HCT116 (cell line): ENCODE results near the gene NUCB1. TPM values are rescaled to one million over a fixed set of nuclear protein-coding genes. Genes with fewer than 3 reads are reported as not detected.

Experiments used
- ATAC-seq: fragments of 200-7000 bp; cut with Tn5 transposase; 2 replicates; pipeline ENCODE4 v1.9.1; 2020; ENCODE audit warnings: mild to moderate bottlenecking, moderate library complexity
- BruUV-seq: library from RNA; stranded (reverse); fragments of 400-500 nt; replicated peaks from 2 replicates; lab custom pipeline; 2021; lab: Mats Ljungman, UMichigan
- CTCF ChIA-PET: fragments of 300-600 bp; sonication (Branson Sonifier 250); formaldehyde crosslinking; loops from one replicate; lab custom pipeline; 2021; ENCODE audit warnings: antibody characterized with exemption; lab: Charles Lee
- POLR2A ChIA-PET: fragments of 300-600, 350-600 bp; sonication (Branson Sonifier 250); formaldehyde crosslinking; loops from one replicate; lab custom pipeline; 2021; ENCODE audit warnings: antibody characterized with exemption; lab: Charles Lee
- RAD21 ChIA-PET, 2 experiments: fragments of 300-600 bp; sonication (Branson Sonifier 250); formaldehyde crosslinking; loops; one replicate each; lab custom pipeline; 2023; ENCODE audit warnings: low total read pairs in 2 of 2; ENCODE audit not compliant: uncharacterized antibody in 2 of 2, unreplicated experiment in 2 of 2, low non-redundant PET in 1 of 2; lab: Charles Lee
- DNase-seq: peaks from one replicate; pipeline ENCODE4 v3.0.0-alpha.2; 2010; ENCODE audit warnings: low read depth, low spot score
- H2AFZ ChIP-seq: fragments of 200-600 bp; shearing (Covaris generic), sonication (generic); 2 replicates; pipeline ENCODE4 v1.6.1; 2017; ENCODE audit warnings: low read depth, mixed run types, mixed read lengths, antibody characterized with exemption, low read length; ENCODE audit not compliant: poor library complexity, severe bottlenecking
- H3K27ac ChIP-seq: 2 replicates; pipeline ENCODE4 v1.5.1; 2012; ENCODE audit warnings: low read depth, low read length
- H3K27me3 ChIP-seq: fragments of 200-600 bp; sonication (generic); 2 replicates; pipeline ENCODE4 v1.6.1; 2016; ENCODE audit warnings: mixed run types, low read length, mixed read lengths; ENCODE audit not compliant: insufficient read depth
- H3K36me3 ChIP-seq, 2 experiments: fragments of 200-500 bp in 1 of 2; fragments of 200-600 bp in 1 of 2; sonication (Bioruptor generic) in 1 of 2; sonication (generic) in 1 of 2; 2 replicates each; pipeline versions ENCODE4 v1.5.1 to v1.6.1; 2014 to 2016; ENCODE audit warnings: low read length in 2 of 2, inconsistent platforms in 1 of 2, mixed read lengths in 1 of 2, mixed run types in 1 of 2; ENCODE audit not compliant: insufficient read depth in 2 of 2, control insufficient read depth in 1 of 2
- H3K4me1 ChIP-seq, 2 experiments: fragments of 200-600 bp in 1 of 2; sonication (generic) in 1 of 2; 2 replicates each; pipeline versions ENCODE4 v1.5.1 to v1.6.1; 2012 to 2017; ENCODE audit warnings: low read length in 2 of 2, inconsistent platforms in 1 of 2, mild to moderate bottlenecking in 1 of 2, mixed read lengths in 1 of 2, mixed run types in 1 of 2, moderate library complexity in 1 of 2; ENCODE audit not compliant: insufficient read depth in 2 of 2, control insufficient read depth in 1 of 2
- H3K4me2 ChIP-seq: fragments of 200-600 bp; sonication (generic); 2 replicates; pipeline ENCODE4 v1.6.1; 2017; ENCODE audit warnings: mixed run types, low read length, mixed read lengths
- H3K4me3 ChIP-seq, 2 experiments: fragments of 200-600 bp in 1 of 2; sonication (generic) in 1 of 2; replicated peaks in 1 of 2; 2 replicates each; pipeline ENCODE4 v1.5.1; 2011 to 2016; ENCODE audit warnings: low read length in 2 of 2, control low read depth in 1 of 2, low read depth in 1 of 2, mild to moderate bottlenecking in 1 of 2, mixed read lengths in 1 of 2, mixed run types in 1 of 2
- H3K79me2 ChIP-seq: fragments of 200-600 bp; sonication (generic); 2 replicates; pipeline ENCODE4 v1.6.1; 2017; ENCODE audit warnings: mild to moderate bottlenecking, mixed run types, low read length, moderate library complexity, mixed read lengths; ENCODE audit not compliant: insufficient read depth
- H3K9ac ChIP-seq: fragments of 200-600 bp; sonication (generic); 2 replicates; pipeline ENCODE4 v1.6.1; 2016; ENCODE audit warnings: low read length, mixed read lengths
- H3K9me2 ChIP-seq: fragments of 200-600 bp; sonication (generic), shearing (Covaris generic); 2 replicates; pipeline ENCODE4 v1.6.1; 2017; ENCODE audit warnings: mixed run types, mild to moderate bottlenecking, moderate library complexity; ENCODE audit not compliant: insufficient read depth
- H3K9me3 ChIP-seq, 2 experiments: fragments of 200-500 bp in 1 of 2; fragments of 200-600 bp in 1 of 2; sonication (Bioruptor generic) in 1 of 2; sonication (generic) in 1 of 2; 2 replicates each; pipeline ENCODE4 v1.6.1; 2014 to 2017; ENCODE audit warnings: low read length in 2 of 2, mixed read lengths in 2 of 2, inconsistent platforms in 1 of 2, low read depth in 1 of 2, mild to moderate bottlenecking in 1 of 2, mixed run types in 1 of 2, moderate library complexity in 1 of 2; ENCODE audit not compliant: control insufficient read depth in 1 of 2, insufficient read depth in 1 of 2
- H4K20me1 ChIP-seq: fragments of 200-600 bp; sonication (generic), shearing (Covaris generic); 2 replicates; pipeline ENCODE4 v1.6.1; 2017; ENCODE audit warnings: mixed run types, mild to moderate bottlenecking, moderate library complexity; ENCODE audit not compliant: insufficient read depth
- CBX3 ChIP-seq: IDR thresholded peaks from 2 replicates; pipeline ENCODE4 v1.6.1; 2012; ENCODE audit warnings: low read depth
- CEBPB ChIP-seq: IDR thresholded peaks from 2 replicates; pipeline ENCODE4 v1.6.1; 2012; ENCODE audit warnings: low read depth
- EGR1 ChIP-seq: IDR thresholded peaks from 2 replicates; pipeline ENCODE4 v1.6.1; 2012; ENCODE audit warnings: low read depth
- ELF1 ChIP-seq: IDR thresholded peaks from 2 replicates; pipeline ENCODE4 v1.6.1; 2012; ENCODE audit warnings: low read depth, borderline replicate concordance
- EZH2 ChIP-seq: fragments of 200-600 bp; sonication (generic); IDR thresholded peaks from 2 replicates; pipeline ENCODE4 v1.6.1; 2017; ENCODE audit warnings: antibody characterized with exemption, mixed run types
- FOSL1 ChIP-seq: IDR thresholded peaks from 2 replicates; pipeline ENCODE4 v1.6.1; 2012; ENCODE audit warnings: low read depth
- POLR2AphosphoS5 ChIP-seq: IDR thresholded peaks from 2 replicates; pipeline ENCODE4 v1.6.1; 2011; ENCODE audit warnings: mild to moderate bottlenecking, low read depth, low read length, moderate library complexity
- SIN3A ChIP-seq: IDR thresholded peaks from 2 replicates; pipeline ENCODE4 v1.6.1; 2012; ENCODE audit warnings: low read depth
- SP1 ChIP-seq: IDR thresholded peaks from 2 replicates; pipeline ENCODE4 v1.6.1; 2012; ENCODE audit warnings: low read depth
- SRF ChIP-seq: IDR thresholded peaks from 2 replicates; pipeline ENCODE4 v1.6.1; 2012; ENCODE audit warnings: low read depth
- TCF7L2 ChIP-seq: IDR thresholded peaks from 2 replicates; pipeline ENCODE4 v1.7.0; 2011; ENCODE audit warnings: borderline replicate concordance, inconsistent platforms; ENCODE audit not compliant: insufficient read depth, insufficient read length; ENCODE audit errors: extremely low read depth
- ZFX ChIP-seq: fragments of 450-650 bp; IDR thresholded peaks from 2 replicates; pipeline ENCODE4 v1.6.1; 2017
- intact Hi-C: fragments of 100-400 bp; cut with micrococcal nuclease; formaldehyde crosslinking; loops from 2 replicates; pipeline ENCODE4 v1.10.0; 2022
- total RNA-seq: library from RNA; stranded (reverse); gene quantifications from one replicate; pipeline ENCODE4 v1.2.1, GENCODE V29; 2021; ENCODE audit not compliant: unreplicated experiment
- TF ChIP-seq, protein P1 (sequence below): IDR thresholded peaks from 2 replicates; pipeline ENCODE4 v1.6.1; 2012
- TF ChIP-seq, protein P2 (sequence below): IDR thresholded peaks from 2 replicates; pipeline ENCODE4 v1.6.1; 2011; ENCODE audit warnings: mild to moderate bottlenecking, low read length, moderate library complexity; ENCODE audit not compliant: insufficient replicate concordance; ENCODE audit errors: extremely low read depth
- TF ChIP-seq, protein P3 (sequence below): IDR thresholded peaks from 2 replicates; pipeline ENCODE4 v1.6.1; 2012
- TF ChIP-seq, protein P4 (sequence below): IDR thresholded peaks from 2 replicates; pipeline ENCODE4 v1.6.1; 2012; ENCODE audit warnings: low read depth

Gene NUCB1
- total RNA-seq, 1 experiment from 2014 or later = 88.8 TPM

DNA sequence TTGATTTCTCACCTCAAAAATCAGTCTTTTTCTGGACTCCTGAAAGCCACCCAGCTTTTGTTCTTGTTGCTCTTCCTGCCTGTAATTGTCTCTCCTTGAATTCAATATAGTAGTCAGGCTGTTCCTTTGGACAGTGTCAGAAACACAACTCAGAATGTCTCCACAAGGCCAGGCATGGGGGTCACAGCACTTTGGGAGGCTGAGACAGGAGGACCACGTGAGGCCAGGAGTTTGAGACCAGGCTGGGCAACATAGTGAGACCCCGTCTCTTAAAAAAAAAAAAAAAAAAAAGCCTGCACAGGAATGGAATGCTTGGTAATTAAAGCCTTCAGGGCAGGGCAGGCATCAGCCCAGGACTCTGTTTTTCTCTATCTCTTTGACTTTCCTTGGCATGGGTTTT, 45.7 kb downstream of the NUCB1 start:
- ChIA-PET RAD21 (no interaction called here), POLR2A (interaction anchor here (0.7 to 1.3 kb wide), 2 partner anchors 13 to 507 kb away, joined by 3 to 4 read pairs; partner anchors contain the start of genes ALDH16A1 and DHDH), CTCF (no interaction called here)
- no peak overlapping the region for H3K9ac ChIP-seq
- no peaks in the 10 kb centered on the region for H3K27me3 ChIP-seq
- no peak overlapping the region for H2AFZ ChIP-seq
- no peak overlapping the region for H3K27ac ChIP-seq
- H3K4me3 ChIP-seq = no peak overlapping the region
- H3K4me2 ChIP-seq = no peak overlapping the region
- H3K79me2 ChIP-seq = no peaks in the 10 kb centered on the region
- TF ChIP-seq, protein P1, sequence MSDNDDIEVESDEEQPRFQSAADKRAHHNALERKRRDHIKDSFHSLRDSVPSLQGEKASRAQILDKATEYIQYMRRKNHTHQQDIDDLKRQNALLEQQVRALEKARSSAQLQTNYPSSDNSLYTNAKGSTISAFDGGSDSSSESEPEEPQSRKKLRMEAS = no peak
- TF ChIP-seq, protein P2, sequence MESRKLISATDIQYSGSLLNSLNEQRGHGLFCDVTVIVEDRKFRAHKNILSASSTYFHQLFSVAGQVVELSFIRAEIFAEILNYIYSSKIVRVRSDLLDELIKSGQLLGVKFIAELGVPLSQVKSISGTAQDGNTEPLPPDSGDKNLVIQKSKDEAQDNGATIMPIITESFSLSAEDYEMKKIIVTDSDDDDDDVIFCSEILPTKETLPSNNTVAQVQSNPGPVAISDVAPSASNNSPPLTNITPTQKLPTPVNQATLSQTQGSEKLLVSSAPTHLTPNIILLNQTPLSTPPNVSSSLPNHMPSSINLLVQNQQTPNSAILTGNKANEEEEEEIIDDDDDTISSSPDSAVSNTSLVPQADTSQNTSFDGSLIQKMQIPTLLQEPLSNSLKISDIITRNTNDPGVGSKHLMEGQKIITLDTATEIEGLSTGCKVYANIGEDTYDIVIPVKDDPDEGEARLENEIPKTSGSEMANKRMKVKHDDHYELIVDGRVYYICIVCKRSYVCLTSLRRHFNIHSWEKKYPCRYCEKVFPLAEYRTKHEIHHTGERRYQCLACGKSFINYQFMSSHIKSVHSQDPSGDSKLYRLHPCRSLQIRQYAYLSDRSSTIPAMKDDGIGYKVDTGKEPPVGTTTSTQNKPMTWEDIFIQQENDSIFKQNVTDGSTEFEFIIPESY = no peak
- TF ChIP-seq, protein P3, sequence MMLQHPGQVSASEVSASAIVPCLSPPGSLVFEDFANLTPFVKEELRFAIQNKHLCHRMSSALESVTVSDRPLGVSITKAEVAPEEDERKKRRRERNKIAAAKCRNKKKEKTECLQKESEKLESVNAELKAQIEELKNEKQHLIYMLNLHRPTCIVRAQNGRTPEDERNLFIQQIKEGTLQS = no peak
- TF ChIP-seq CBX3 = no peak
- no peak for TF ChIP-seq CEBPB
- TF ChIP-seq SRF = no peak
- no peak for TF ChIP-seq POLR2AphosphoS5
- TF ChIP-seq ELF1 = no peak
- TF ChIP-seq, protein P4, sequence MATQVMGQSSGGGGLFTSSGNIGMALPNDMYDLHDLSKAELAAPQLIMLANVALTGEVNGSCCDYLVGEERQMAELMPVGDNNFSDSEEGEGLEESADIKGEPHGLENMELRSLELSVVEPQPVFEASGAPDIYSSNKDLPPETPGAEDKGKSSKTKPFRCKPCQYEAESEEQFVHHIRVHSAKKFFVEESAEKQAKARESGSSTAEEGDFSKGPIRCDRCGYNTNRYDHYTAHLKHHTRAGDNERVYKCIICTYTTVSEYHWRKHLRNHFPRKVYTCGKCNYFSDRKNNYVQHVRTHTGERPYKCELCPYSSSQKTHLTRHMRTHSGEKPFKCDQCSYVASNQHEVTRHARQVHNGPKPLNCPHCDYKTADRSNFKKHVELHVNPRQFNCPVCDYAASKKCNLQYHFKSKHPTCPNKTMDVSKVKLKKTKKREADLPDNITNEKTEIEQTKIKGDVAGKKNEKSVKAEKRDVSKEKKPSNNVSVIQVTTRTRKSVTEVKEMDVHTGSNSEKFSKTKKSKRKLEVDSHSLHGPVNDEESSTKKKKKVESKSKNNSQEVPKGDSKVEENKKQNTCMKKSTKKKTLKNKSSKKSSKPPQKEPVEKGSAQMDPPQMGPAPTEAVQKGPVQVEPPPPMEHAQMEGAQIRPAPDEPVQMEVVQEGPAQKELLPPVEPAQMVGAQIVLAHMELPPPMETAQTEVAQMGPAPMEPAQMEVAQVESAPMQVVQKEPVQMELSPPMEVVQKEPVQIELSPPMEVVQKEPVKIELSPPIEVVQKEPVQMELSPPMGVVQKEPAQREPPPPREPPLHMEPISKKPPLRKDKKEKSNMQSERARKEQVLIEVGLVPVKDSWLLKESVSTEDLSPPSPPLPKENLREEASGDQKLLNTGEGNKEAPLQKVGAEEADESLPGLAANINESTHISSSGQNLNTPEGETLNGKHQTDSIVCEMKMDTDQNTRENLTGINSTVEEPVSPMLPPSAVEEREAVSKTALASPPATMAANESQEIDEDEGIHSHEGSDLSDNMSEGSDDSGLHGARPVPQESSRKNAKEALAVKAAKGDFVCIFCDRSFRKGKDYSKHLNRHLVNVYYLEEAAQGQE = no peak
- no peak for TF ChIP-seq ZFX
- TF ChIP-seq SIN3A = no peak
- TF ChIP-seq TCF7L2 = no peak
- no peak for TF ChIP-seq SP1
- TF ChIP-seq FOSL1 = no peak
- TF ChIP-seq EZH2 = no peak
- TF ChIP-seq EGR1 = no peak
- DNase-seq = no peak
- no peaks in the 10 kb centered on the region for H3K9me2 ChIP-seq
- no peaks in the 10 kb centered on the region for H3K9me3 ChIP-seq
- intact Hi-C loops = no loop called here
- BruUV-seq = no TSS peak
- 0 out of 4 replicates have a peak, but pooled peaks cover 0 to 3% of the 10 kb centered on the region in 2 experiments for H3K36me3 ChIP-seq
- no peak for ATAC-seq
- no peaks in the 10 kb centered on the region for H4K20me1 ChIP-seq
- H3K4me1 ChIP-seq = no peaks in the 10 kb centered on the region
